A549 (cell line): ENCODE results near the gene STRN4. TPM values are rescaled to one million over a fixed set of nuclear protein-coding genes. Genes with fewer than 3 reads are reported as not detected.

Source experiments
- ATAC-seq, 2 experiments: fragments of 200-7000 bp in 1 of 2; fragments of >200 bp in 1 of 2; cut with Nextera tagmentation in 1 of 2; cut with Tn5 transposase in 1 of 2; 3 replicates each; pipeline versions ENCODE4 v1.8.0 to v1.9.1; 2018 to 2020; ENCODE audit warnings: mild to moderate bottlenecking in 1 of 2, moderate library complexity in 1 of 2
- CTCF ChIA-PET: fragments of 300-600 bp; sonication (Branson Sonifier 250); formaldehyde crosslinking; extraction: SDS; loops from one replicate; lab custom pipeline; 2021; ENCODE audit warnings: antibody characterized with exemption, inconsistent platforms; lab: Yijun Ruan, JAX
- POLR2A ChIA-PET: fragments of 350-600 bp; formaldehyde crosslinking; extraction: SDS; loops from one replicate; lab custom pipeline; 2021; ENCODE audit warnings: antibody characterized with exemption, inconsistent platforms; lab: Yijun Ruan, JAX
- DNase-seq, 2 experiments: peaks; one replicate each; pipeline versions ENCODE4 v3.0.0 to v3.0.0-alpha.2; 2011 to 2016; ENCODE audit warnings: low read depth in 1 of 2, low spot score in 1 of 2
- FAIRE-seq: peaks from 2 replicates; lab custom pipeline; 2011; peaks lifted over from hg19 to GRCh38; lab: Jason Lieb, UNC
- H3K27ac ChIP-seq, 2 experiments: fragments of >200 bp; sonication (Bioruptor Twin); formaldehyde crosslinking; 3 replicates each; pipeline ENCODE4 v1.5.1; 2016 to 2017
- H3K4me1 ChIP-seq: fragments of >200 bp; sonication (Bioruptor Twin); formaldehyde crosslinking; 3 replicates; pipeline ENCODE4 v1.6.1; 2016
- H3K4me2 ChIP-seq: fragments of >200 bp; sonication (Bioruptor Twin); formaldehyde crosslinking; 3 replicates; pipeline ENCODE4 v1.6.1; 2016
- H3K4me3 ChIP-seq: fragments of >200 bp; sonication (Bioruptor Twin); formaldehyde crosslinking; 3 replicates; pipeline ENCODE4 v1.5.1; 2016
- H3K9me3 ChIP-seq: fragments of >200 bp; sonication (Bioruptor Twin); formaldehyde crosslinking; 3 replicates; pipeline ENCODE4 v1.6.1; 2016
- BHLHE40 ChIP-seq: IDR thresholded peaks from 2 replicates; pipeline ENCODE4 v1.6.1; 2012; ENCODE audit warnings: low read depth, low read length, inconsistent platforms
- CBX8 ChIP-seq: fragments of 200-600 bp; sonication (generic); IDR thresholded peaks from 2 replicates; pipeline ENCODE4 v1.6.1; 2016
- CEBPB ChIP-seq, 2 experiments: fragments of >200 bp in 1 of 2; sonication (Bioruptor Twin) in 1 of 2; formaldehyde crosslinking in 1 of 2; IDR thresholded peaks; 2 replicates each; pipeline ENCODE4 v1.6.1; 2012 to 2016
- CHD2 ChIP-seq: fragments of 150-350 bp; IDR thresholded peaks from 2 replicates; pipeline ENCODE4 v1.6.1; 2014; ENCODE audit warnings: low read length; ENCODE audit not compliant: partially characterized antibody
- EHMT2 ChIP-seq: fragments of 200-600 bp; sonication (generic); IDR thresholded peaks from 2 replicates; pipeline ENCODE4 v1.6.1; 2016; ENCODE audit warnings: antibody characterized with exemption, low read depth, mild to moderate bottlenecking, moderate library complexity
- FOSB ChIP-seq: fragments of 250-450 bp; sonication (Bioruptor Pico); IDR thresholded peaks from 2 replicates; pipeline ENCODE4 v1.5.0; 2020; ENCODE audit warnings: mild to moderate bottlenecking, moderate library complexity
- FOXS1 ChIP-seq: fragments of 250-450 bp; sonication (Bioruptor Pico); IDR thresholded peaks from 2 replicates; pipeline ENCODE4 v1.5.0; 2020; ENCODE audit warnings: mild to moderate bottlenecking, moderate library complexity
- HDAC2 ChIP-seq: fragments of 200-600 bp; sonication (generic); IDR thresholded peaks from 2 replicates; pipeline ENCODE4 v1.6.1; 2016
- HES2 ChIP-seq: fragments of >200 bp; sonication (Bioruptor Twin); formaldehyde crosslinking; IDR thresholded peaks from 2 replicates; pipeline ENCODE4 v1.6.1; 2016
- HEYL ChIP-seq: fragments of 250-450 bp; sonication (Bioruptor Pico); IDR thresholded peaks from 2 replicates; pipeline ENCODE4 v1.8.0; 2021; ENCODE audit warnings: mild to moderate bottlenecking, moderate library complexity
- HOXA7 ChIP-seq: fragments of 250-450 bp; sonication (Bioruptor Pico); IDR thresholded peaks from 2 replicates; pipeline ENCODE4 v1.5.0; 2020; ENCODE audit warnings: mild to moderate bottlenecking, moderate library complexity
- HOXB13 ChIP-seq: fragments of 250-450 bp; sonication (Bioruptor Pico); IDR thresholded peaks from 2 replicates; pipeline ENCODE4 v1.5.0; 2020; ENCODE audit warnings: low read depth, mild to moderate bottlenecking, moderate library complexity
- HOXB5 ChIP-seq: fragments of 250-450 bp; sonication (Bioruptor Pico); IDR thresholded peaks from 2 replicates; pipeline ENCODE4 v1.5.0; 2020; ENCODE audit warnings: mild to moderate bottlenecking, moderate library complexity
- JUNB ChIP-seq: fragments of >200 bp; sonication (Bioruptor Twin); formaldehyde crosslinking; IDR thresholded peaks from 2 replicates; pipeline ENCODE4 v1.6.1; 2016
- MAZ ChIP-seq: fragments of 150-350 bp; IDR thresholded peaks from 2 replicates; pipeline ENCODE4 v1.6.1; 2014; ENCODE audit warnings: antibody characterized with exemption, low read depth, low read length, borderline replicate concordance
- NPAS2 ChIP-seq: fragments of 250-450 bp; sonication (Bioruptor Pico); IDR thresholded peaks from 2 replicates; pipeline ENCODE4 v1.8.0; 2022; ENCODE audit warnings: mild to moderate bottlenecking, moderate library complexity, borderline replicate concordance
- RAD21 ChIP-seq, 2 experiments: fragments of >200 bp in 1 of 2; sonication (Bioruptor Twin) in 1 of 2; formaldehyde crosslinking in 1 of 2; IDR thresholded peaks in 1 of 2; conservative IDR thresholded peaks in 1 of 2; 2 replicates in 1 of 2; 3 replicates in 1 of 2; pipeline ENCODE4 v1.6.1; 2012 to 2018; ENCODE audit warnings: inconsistent platforms in 1 of 2
- RNF2 ChIP-seq: fragments of 200-600 bp; sonication (generic); IDR thresholded peaks from 2 replicates; pipeline ENCODE4 v1.6.1; 2016; ENCODE audit warnings: low read depth, mild to moderate bottlenecking, antibody characterized with exemption, moderate library complexity, borderline replicate concordance
- SMC3 ChIP-seq: fragments of >200 bp; sonication (Bioruptor Twin); formaldehyde crosslinking; IDR thresholded peaks from 3 replicates; pipeline ENCODE4 v1.6.1; 2018; ENCODE audit warnings: inconsistent platforms
- TFCP2L1 ChIP-seq: fragments of 250-450 bp; sonication (Bioruptor Pico); IDR thresholded peaks from 2 replicates; pipeline ENCODE4 v1.5.0; 2021; ENCODE audit warnings: mild to moderate bottlenecking
- TP53 ChIP-seq: fragments of 250-450 bp; sonication (Bioruptor Pico); IDR thresholded peaks from 2 replicates; pipeline ENCODE4 v1.5.0; 2021; ENCODE audit warnings: mild to moderate bottlenecking, moderate library complexity
- ZC3H11A ChIP-seq: fragments of 450-650 bp; IDR thresholded peaks from 2 replicates; pipeline ENCODE4 v1.6.1; 2014; ENCODE audit warnings: antibody characterized with exemption, mild to moderate bottlenecking
- ZFP36 ChIP-seq: fragments of 450-650 bp; IDR thresholded peaks from 2 replicates; pipeline ENCODE4 v1.6.1; 2014; ENCODE audit warnings: borderline replicate concordance; ENCODE audit not compliant: partially characterized antibody
- ZNF302 ChIP-seq: fragments of 250-450 bp; sonication (Bioruptor Pico); IDR thresholded peaks from 2 replicates; pipeline ENCODE4 v1.9.0; 2021; ENCODE audit warnings: inconsistent platforms, mild to moderate bottlenecking, moderate library complexity
- WGBS: methylation state at CpG from one replicate; pipeline ENCODE4 v1.1.6; 2017; ENCODE audit errors: missing lambda C conversion rate; 5-methylcytosine and 5-hydroxymethylcytosine counted together
- polyA plus RNA-seq, 4 experiments: library from polyadenylated mRNA; depleted of rRNA in 3 of 4; stranded (reverse); fragments of >200 nt; fragmentation: RNase III in 1 of 4; extraction: RNeasy Plus Mini Kit Qiagen cat#74134 plus additional on column Dnase treatment in 1 of 4; gene quantifications; 2 replicates in 3 of 4; 3 replicates in 1 of 4; pipeline ENCODE4 v1.2.3, GENCODE V29; 2011 to 2017
- TF ChIP-seq, protein P1 (sequence below): IDR thresholded peaks from 2 replicates; pipeline ENCODE4 v1.6.1; 2012
- TF ChIP-seq, protein P2 (sequence below): fragments of 150-350 bp; IDR thresholded peaks from 2 replicates; pipeline ENCODE4 v1.6.1; 2014; ENCODE audit warnings: low read depth, mild to moderate bottlenecking, low read length
- TF ChIP-seq, protein P3 (sequence below): fragments of 450-650 bp; IDR thresholded peaks from 2 replicates; pipeline ENCODE4 v1.6.1; 2014; ENCODE audit warnings: antibody characterized with exemption
- TF ChIP-seq, protein P4 (sequence below): IDR thresholded peaks from 2 replicates; pipeline ENCODE4 v1.6.1; 2012
- TF ChIP-seq, protein P5 (sequence below): fragments of 200-600 bp; sonication (generic); IDR thresholded peaks from 2 replicates; pipeline ENCODE4 v1.6.1; 2016; ENCODE audit warnings: antibody characterized with exemption, mild to moderate bottlenecking, moderate library complexity
- TF ChIP-seq, protein P6 (sequence below): IDR thresholded peaks from 2 replicates; pipeline ENCODE4 v1.6.1; 2012; ENCODE audit warnings: low read depth, borderline replicate concordance

The STRN4 gene
- polyA plus RNA-seq, 2 of the 4 experiments (the other 2 are of a cell fraction) = 62.8 to 70.0 TPM

DNA sequence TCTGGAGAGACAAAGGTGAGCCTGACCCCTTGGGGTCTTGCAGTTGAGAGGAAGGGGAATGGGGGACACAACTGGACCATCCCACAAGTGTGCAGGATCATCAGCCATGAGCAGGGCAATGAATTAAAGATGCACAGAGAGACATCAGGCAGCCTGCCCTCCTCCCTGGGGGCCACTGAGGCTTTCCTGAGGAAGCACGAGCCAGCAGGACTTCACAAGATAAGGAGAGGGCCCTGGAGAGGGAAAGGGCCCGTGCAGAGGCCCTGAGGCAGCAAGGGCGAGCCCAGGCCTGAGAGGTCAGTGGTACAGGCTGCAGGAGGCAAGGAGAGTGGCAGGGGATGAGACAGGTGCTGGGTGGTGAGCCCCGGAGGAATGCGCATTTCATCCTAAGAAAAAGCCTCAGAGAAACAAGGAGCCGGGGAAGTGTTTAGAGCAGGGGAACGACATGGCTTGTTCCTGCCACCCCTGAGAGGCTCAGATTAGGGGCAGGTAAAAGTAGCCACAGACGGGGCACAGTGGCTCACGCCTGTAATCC lies 20.3 kb downstream of the STRN4 start:
- ChIA-PET CTCF (interaction anchor here (0.8 to 12.9 kb wide), 12 partner anchors 11 to 110 kb away, joined by 3 to 205 read pairs (median 36); partner anchors contain the start of genes DACT3, FKRP and PRKD2), POLR2A (no interaction called here)
- 89% methylated on average over 9 of the region's 9 CpGs for WGBS
- TF ChIP-seq HOXB5 (CRISPR knock-in tag) (no peak), TP53 (no peak), ZFP36 (no peak), EHMT2 (no peak), HOXB13 (no peak), HDAC2 (no peak), ZC3H11A (no peak), NPAS2 (no peak), CHD2 (no peak), FOXS1 (no peak), BHLHE40 (no peak), RNF2 (no peak), CBX8 (no peak), HOXA7 (CRISPR knock-in tag) (no peak)
- TF ChIP-seq, protein P1, sequence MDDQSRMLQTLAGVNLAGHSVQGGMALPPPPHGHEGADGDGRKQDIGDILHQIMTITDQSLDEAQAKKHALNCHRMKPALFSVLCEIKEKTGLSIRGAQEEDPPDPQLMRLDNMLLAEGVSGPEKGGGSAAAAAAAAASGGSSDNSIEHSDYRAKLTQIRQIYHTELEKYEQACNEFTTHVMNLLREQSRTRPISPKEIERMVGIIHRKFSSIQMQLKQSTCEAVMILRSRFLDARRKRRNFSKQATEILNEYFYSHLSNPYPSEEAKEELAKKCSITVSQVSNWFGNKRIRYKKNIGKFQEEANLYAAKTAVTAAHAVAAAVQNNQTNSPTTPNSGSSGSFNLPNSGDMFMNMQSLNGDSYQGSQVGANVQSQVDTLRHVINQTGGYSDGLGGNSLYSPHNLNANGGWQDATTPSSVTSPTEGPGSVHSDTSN = no peak
- TF ChIP-seq, protein P2, sequence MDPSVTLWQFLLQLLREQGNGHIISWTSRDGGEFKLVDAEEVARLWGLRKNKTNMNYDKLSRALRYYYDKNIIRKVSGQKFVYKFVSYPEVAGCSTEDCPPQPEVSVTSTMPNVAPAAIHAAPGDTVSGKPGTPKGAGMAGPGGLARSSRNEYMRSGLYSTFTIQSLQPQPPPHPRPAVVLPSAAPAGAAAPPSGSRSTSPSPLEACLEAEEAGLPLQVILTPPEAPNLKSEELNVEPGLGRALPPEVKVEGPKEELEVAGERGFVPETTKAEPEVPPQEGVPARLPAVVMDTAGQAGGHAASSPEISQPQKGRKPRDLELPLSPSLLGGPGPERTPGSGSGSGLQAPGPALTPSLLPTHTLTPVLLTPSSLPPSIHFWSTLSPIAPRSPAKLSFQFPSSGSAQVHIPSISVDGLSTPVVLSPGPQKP = no peak
- TF ChIP-seq, protein P3, sequence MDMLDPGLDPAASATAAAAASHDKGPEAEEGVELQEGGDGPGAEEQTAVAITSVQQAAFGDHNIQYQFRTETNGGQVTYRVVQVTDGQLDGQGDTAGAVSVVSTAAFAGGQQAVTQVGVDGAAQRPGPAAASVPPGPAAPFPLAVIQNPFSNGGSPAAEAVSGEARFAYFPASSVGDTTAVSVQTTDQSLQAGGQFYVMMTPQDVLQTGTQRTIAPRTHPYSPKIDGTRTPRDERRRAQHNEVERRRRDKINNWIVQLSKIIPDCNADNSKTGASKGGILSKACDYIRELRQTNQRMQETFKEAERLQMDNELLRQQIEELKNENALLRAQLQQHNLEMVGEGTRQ = no peak
- TF ChIP-seq, protein P4, sequence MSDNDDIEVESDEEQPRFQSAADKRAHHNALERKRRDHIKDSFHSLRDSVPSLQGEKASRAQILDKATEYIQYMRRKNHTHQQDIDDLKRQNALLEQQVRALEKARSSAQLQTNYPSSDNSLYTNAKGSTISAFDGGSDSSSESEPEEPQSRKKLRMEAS = no peak
- TF ChIP-seq, protein P5, sequence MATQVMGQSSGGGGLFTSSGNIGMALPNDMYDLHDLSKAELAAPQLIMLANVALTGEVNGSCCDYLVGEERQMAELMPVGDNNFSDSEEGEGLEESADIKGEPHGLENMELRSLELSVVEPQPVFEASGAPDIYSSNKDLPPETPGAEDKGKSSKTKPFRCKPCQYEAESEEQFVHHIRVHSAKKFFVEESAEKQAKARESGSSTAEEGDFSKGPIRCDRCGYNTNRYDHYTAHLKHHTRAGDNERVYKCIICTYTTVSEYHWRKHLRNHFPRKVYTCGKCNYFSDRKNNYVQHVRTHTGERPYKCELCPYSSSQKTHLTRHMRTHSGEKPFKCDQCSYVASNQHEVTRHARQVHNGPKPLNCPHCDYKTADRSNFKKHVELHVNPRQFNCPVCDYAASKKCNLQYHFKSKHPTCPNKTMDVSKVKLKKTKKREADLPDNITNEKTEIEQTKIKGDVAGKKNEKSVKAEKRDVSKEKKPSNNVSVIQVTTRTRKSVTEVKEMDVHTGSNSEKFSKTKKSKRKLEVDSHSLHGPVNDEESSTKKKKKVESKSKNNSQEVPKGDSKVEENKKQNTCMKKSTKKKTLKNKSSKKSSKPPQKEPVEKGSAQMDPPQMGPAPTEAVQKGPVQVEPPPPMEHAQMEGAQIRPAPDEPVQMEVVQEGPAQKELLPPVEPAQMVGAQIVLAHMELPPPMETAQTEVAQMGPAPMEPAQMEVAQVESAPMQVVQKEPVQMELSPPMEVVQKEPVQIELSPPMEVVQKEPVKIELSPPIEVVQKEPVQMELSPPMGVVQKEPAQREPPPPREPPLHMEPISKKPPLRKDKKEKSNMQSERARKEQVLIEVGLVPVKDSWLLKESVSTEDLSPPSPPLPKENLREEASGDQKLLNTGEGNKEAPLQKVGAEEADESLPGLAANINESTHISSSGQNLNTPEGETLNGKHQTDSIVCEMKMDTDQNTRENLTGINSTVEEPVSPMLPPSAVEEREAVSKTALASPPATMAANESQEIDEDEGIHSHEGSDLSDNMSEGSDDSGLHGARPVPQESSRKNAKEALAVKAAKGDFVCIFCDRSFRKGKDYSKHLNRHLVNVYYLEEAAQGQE = no peak
- Histone ChIP-seq H3K4me1 (peaks cover 11% of the 10 kb centered on the region; the same call in 2 of the 3 replicates), H3K9me3 (no peaks in the 10 kb centered on the region), H3K27ac (no peak overlapping the region), H3K4me3 (no peak overlapping the region), H3K4me2 (no peak overlapping the region)
- no peak for ATAC-seq
- no peak for DNase-seq
- FAIRE-seq = no peak

GRCh38 chr19:46725036-46725820 lies 21.0 kb downstream of the STRN4 start:
- H3K27ac ChIP-seq = no peak overlapping the region
- H3K4me3 ChIP-seq = no peak overlapping the region
- H3K4me1 ChIP-seq = peaks cover 8% of the 10 kb centered on the region; the same call in 1 of the 3 replicates
- CTCF ChIA-PET = interaction anchor here (0.7 to 12.9 kb wide), 8 partner anchors 11 to 115 kb away, joined by 3 to 205 read pairs (median 9); partner anchors contain the start of gene FKRP
- no peak for DNase-seq
- FAIRE-seq = no peak
- no peak overlapping the region for H3K4me2 ChIP-seq
- no peak for ATAC-seq
- WGBS = 89% methylated on average over 23 of the region's 26 CpGs
- no peaks in the 10 kb centered on the region for H3K9me3 ChIP-seq
- POLR2A ChIA-PET = no interaction called here
- TF ChIP-seq MAZ = no peak
- no peak for TF ChIP-seq RAD21 (conservative IDR thresholded peaks at IDR 0.05 in 1 of 2, IDR thresholded peaks at IDR 0.05 in 1 of 2)
- TF ChIP-seq ZC3H11A = no peak
- no peak for TF ChIP-seq HEYL (CRISPR knock-in tag)
- TF ChIP-seq HES2 = no peak
- no peak for TF ChIP-seq SMC3
- no peak for TF ChIP-seq TFCP2L1
- TF ChIP-seq NPAS2 = no peak
- TF ChIP-seq, protein P6, sequence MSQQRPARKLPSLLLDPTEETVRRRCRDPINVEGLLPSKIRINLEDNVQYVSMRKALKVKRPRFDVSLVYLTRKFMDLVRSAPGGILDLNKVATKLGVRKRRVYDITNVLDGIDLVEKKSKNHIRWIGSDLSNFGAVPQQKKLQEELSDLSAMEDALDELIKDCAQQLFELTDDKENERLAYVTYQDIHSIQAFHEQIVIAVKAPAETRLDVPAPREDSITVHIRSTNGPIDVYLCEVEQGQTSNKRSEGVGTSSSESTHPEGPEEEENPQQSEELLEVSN = no peak
- TF ChIP-seq ZNF302 = no peak
- TF ChIP-seq HOXB5 (CRISPR knock-in tag) = no peak
- TF ChIP-seq CEBPB (IDR thresholded peaks at IDR 0.05) = no peak
- no peak for TF ChIP-seq FOXS1
- TF ChIP-seq FOSB = no peak
- no peak for TF ChIP-seq JUNB
